HuH-7.5 (cell line): ENCODE measurements around the gene MRPL23.

Experiments
- DNase-seq: peaks from one replicate; pipeline ENCODE4 v3.0.0; 2011; ENCODE audit warnings: low spot score

MRPL23 gene

GRCh38 chr11:1921574-1922141 is 25.5 kb upstream of the MRPL23 start:
- DNase-seq = no peak

- DNase-seq = no peak
Measured at GRCh38 chr11:1922481-1923081, 24.6 kb upstream of the MRPL23 start.

GRCh38 chr11:1923201-1923956 is 23.8 kb upstream of the MRPL23 start:
- no peak for DNase-seq

DNA sequence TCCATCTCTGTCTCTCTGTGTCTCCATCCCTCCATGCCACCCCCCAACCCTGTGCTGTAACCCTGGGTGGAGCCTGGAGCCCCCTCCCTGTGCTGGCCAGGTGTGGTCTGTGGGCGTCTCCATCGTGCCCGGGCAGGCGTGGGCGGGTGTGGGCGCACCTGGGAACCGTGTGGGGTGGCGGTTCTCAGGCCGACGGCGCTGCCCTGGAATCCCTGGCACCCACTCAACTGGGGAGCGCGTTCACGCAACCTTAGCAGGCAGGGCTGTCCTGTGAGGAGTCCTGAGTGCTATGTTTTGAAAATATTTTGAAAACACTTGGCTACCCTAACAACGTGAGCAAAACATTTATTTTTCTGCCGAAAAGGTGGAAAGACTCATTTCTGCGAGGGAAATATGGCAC is 23.0 kb upstream of the MRPL23 start:
- DNase-seq = no peak

DNA sequence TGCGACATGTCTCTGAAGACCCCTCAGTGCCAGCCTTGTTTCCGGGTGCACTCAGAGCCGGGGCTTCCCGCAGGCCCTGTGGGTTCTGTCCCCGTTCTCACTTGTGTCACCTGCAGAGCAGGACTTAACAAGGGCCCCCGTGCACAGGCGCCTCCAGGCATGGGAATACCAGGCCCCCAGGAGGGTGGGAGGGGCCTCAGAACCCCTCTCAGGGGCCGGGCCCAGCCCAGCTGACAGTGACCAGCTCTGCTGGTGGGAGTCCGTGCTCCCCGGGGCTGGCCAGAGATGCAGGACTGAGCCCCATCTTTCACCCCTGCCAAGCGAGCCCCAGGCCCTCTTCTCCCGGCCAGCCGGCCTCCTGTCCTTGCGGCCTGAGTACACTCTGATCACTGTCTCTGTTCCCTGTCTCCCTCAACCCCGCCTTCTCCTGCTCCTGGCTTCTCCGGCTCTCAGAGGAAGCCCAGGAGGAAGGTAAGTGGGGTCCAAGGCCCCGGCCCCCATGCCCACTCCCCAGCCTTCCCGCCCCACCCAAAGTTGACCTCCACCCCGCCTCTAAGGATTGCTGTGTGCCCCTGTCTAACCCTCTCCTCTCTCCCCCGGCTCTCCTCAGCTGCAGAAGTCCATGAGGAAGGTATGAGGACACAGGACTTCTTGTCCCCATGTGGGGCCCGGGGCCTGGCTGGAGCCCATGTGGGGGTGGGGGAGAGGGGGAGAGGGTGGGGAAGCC is 22.3 kb upstream of the MRPL23 start:
- no peak for DNase-seq

- no peak for DNase-seq
Measured at GRCh38 chr11:1925373-1926155, 21.6 kb upstream of the MRPL23 start.

DNA sequence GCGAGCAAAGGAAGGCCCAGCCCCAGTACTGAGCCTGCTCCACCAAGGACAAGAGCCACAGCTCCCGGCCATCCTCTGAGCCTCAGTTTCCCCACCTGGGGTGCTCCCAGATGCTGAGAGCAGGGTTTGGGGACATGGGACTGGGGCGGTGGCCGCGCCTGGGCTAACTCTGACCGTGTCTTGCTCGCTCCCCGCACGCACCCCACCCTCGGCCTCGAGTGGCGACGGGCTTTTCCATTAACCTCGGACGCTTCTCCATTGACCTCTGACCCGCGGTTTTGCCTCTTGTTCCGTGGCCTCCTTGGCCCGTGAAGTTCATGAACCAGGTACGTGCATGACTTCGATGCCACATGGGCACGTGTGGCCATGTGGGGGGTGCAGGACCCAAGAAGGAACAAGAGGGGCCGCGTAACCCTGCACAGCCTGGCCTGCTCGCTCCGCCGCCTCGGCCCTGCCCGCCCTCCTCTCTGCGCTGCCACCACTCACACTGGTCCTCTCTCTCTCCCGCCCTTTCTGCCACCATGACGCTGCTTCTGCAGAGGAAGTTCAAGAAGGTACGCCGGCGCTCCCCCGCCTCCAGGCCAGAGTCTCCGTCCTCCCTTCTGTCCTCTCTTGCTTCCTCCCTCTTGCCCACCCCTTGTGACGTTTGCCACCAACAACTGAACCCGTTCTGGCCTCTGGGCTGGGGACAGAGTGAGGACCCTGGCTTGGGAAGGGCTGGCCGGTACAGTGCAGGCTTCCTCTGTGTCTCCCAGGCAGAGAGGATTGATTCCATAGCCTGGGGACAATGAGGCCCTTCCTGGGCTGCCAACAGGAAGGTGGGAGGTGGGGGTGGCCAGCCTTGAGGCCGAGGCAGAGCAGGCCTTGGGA is 20.7 kb upstream of the MRPL23 start:
- DNase-seq = no peak

- DNase-seq = no peak
Measured at GRCh38 chr11:1927026-1927847, 19.9 kb upstream of the MRPL23 start.

- no peak for DNase-seq
Measured at GRCh38 chr11:1927848-1928469, 19.2 kb upstream of the MRPL23 start.

DNA sequence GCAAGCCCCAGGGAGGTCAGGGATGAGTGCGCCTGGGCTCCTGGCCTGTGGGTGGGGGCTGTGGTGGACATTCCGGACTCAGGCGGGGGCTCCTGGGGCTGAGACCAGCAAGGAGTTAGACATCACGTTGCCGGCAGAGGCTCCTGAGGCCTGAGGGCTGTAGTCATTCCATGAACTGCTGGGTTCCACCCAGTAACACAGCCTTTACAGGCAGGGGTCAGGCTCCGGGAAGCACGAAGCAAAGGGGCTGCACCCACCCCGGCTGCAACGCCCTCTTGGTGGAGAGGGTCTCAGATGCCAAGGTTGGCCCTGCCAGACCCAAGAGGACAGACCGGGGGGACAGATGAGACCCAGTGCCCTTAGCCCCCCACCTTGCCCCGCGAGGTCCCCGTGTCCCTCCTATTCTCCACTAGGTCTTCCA is 18.7 kb upstream of the MRPL23 start:
- no peak for DNase-seq

- no peak for DNase-seq
Measured at GRCh38 chr11:1928891-1929541, 18.1 kb upstream of the MRPL23 start.

DNA sequence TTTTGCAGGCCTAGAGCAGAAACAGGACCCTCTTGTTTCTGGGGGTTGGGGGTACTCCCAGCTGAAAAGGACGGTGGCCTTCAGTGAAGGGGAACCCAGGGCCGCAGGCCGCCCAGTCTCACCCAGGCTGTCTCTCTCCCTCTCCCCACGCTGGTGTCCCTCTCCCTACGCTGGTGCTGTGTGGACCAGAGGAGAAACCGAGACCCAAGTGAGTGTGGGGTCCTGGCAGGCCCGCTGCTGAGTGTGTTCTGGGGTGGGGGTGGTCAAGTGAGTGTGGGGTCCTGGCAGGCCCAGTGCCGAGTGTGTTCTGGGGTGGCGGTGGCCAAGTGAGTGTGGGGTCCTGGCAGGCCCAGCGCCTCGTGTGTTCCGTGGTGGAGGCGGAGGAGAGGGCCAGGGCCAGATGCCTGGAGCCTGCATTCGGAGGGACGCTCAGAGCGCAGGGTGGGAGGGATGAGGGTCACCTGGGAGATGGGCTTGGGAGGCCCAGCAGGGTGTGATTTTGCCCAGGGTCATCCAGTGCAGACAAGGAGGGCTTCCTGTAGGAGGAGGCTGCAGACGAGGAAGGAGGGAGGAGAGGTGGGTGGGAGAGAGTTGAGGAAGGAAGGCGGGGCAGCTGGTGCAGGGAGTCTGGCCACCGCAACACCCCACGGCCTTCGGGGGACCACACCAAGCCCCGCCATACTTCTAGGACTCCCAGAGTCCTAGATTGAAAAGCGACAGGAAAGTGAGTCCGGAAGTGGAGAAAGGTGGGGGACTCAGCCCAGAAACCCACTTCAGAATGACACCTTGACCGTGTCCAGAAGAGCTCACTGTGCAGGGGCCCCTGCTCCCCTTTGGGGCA is 17.3 kb upstream of the MRPL23 start:
- DNase-seq = no peak

GRCh38 chr11:1930462-1930830 is 16.7 kb upstream of the MRPL23 start:
- DNase-seq = no peak

DNA sequence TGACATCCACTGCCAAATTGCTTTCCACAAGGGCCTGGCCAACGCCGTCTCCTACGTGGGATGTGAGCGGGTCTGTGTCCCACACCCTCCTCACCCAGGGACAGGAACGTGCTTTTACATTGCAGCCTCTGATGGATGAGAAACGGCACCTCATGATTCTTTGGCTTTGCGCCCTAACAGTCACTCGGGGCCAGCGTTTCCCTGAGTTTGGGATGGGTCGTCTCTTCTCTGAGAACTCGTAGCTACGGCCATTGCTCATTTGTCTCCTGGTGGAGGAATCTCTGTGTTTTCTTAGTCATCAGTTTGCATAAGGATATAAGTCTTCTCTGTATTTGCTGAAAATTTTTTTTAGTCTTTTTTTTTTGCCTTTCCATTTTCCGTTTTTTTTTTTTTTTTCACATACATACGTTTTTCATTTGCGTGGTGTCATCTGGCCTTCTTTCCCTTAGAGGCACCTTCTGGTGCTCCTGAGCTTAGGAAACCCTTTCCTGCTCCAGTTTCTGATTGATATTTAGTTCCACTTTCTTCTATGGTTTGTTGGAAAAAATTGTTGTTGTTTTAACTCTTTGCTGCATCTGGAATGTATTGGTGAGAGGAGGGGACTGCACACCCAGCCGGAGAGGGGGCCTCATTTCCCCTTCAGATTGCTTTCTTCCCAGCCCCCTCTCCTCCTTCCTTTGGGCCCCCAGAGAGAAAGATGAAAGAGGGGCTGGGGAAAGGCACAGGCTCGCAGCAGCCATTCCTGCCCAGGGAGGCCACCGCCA is 15.6 kb upstream of the MRPL23 start:
- no peak for DNase-seq

GRCh38 chr11:1932105-1932480 is 15.0 kb upstream of the MRPL23 start:
- no peak for DNase-seq

DNA sequence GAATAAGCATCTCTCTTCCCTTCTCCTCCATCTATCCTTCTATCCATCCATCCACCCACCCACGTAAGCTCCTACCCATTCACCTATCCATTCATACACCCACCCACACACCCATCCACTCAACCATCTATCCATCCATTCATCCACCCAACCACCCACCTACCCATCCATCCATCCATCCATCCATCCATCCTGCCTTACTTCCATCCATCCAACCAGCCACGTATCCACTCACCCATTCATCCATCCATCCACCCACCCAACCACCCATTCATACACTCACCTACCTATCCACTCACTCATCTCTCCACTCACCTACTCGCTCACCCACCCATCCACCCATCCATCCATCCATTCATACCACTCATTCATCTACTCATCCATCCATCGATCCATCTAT is 14.5 kb upstream of the MRPL23 start:
- DNase-seq = no peak
